Cardiac muscle cell (in vitro differentiated cells and primary cell): ENCODE measurements around the gene CCL25. TPM values are rescaled to one million over a fixed set of nuclear protein-coding genes. Genes with fewer than 3 reads are reported as not detected.

Experiments
- DNase-seq, 2 donors: peaks; one replicate each; pipeline versions ENCODE4 v3.0.0 to v3.0.0-alpha.2; 2010 to 2017; ENCODE audit warnings: low read depth in 1 of 2, low spot score in 1 of 2
- H3K27ac ChIP-seq: fragments of 200-600 bp; sonication (generic); 2 replicates; pipeline ENCODE4 v1.5.1; 2016
- H3K27me3 ChIP-seq: fragments of 200-600 bp; sonication (generic); 2 replicates; pipeline ENCODE4 v1.6.0; 2016; ENCODE audit warnings: control low read depth
- H3K36me3 ChIP-seq: fragments of 200-600 bp; sonication (generic); 2 replicates; pipeline ENCODE4 v1.5.1; 2016; ENCODE audit warnings: control low read depth
- H3K4me1 ChIP-seq: fragments of 200-600 bp; sonication (generic); 2 replicates; pipeline ENCODE4 v1.8.1; 2017; ENCODE audit warnings: low read depth, mild to moderate bottlenecking, mixed run types
- H3K4me3 ChIP-seq: fragments of 200-600 bp; sonication (generic); 2 replicates; pipeline ENCODE4 v1.5.1; 2016; ENCODE audit warnings: mild to moderate bottlenecking
- H3K9me3 ChIP-seq: fragments of 200-600 bp; sonication (generic); 2 replicates; pipeline ENCODE4 v1.5.1; 2017; ENCODE audit warnings: low read depth, mild to moderate bottlenecking, control low read depth
- CTCF ChIP-seq: IDR thresholded peaks from 2 replicates; pipeline ENCODE4 v1.5.1; 2012; ENCODE audit warnings: low read depth, mild to moderate bottlenecking, low read length
- polyA plus RNA-seq: library from polyadenylated mRNA; unstranded; fragments of >200 nt; fragmentation: Nextera tagmentation; extraction: Ambion mirVana; gene quantifications from 2 replicates; pipeline ENCODE4 v1.2.1, GENCODE V29; 2016
- total RNA-seq: library from RNA; depleted of rRNA; stranded (reverse); fragments of >200 nt; gene quantifications from 2 replicates; pipeline ENCODE4 v1.2.3, GENCODE V29; 2016

Gene CCL25
- total and polyA plus RNA-seq, 2 experiments from 2014 or later, result not detected

DNA sequence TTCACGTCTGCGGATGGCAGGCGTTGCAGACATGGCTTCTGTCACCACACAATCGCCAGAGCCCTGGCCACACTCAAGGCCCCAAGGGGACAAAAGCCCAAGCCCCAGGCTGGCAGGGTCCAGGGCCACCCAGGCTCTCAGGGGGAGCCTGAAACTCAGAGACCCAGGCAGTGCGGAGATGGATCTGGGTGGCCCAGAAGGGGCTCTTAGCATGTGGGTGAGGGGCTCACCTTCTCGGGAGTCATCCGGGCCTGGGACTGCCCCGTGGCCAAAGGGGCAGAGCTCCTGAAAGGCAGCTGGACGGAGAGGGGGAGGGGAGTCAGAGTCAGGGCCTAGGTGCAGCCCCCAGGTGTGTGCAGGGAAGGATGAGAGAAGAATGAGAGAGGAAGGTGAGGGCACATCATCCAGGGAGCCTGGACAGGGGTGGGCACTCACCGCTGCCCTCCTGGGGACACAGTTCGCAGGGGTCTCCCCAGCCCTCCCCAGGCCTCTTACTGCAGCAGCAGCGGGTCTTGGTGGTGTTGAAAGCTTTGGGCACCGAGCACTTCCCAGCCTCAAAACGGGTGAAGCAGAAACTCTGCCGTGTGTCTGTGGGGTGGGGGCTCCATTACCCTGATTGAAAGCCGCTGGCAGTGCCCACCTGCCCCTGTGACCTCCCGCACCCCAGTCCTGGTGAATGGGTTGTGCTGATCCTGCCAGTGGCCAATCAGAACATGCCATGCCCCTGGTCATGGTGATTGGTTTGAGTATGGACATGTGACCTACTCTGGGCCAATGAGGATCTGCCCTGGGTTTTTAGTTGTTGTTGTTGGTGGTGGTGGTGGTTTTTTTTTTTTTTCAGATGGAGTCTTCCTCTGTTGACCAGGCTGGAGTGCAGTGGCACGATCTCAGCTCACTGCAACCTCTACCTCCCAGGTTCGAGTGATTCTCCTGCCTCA lies 37.4 kb downstream of the CCL25 start:
- no peak for TF ChIP-seq CTCF
- no peaks in the 10 kb centered on the region for H3K27me3 ChIP-seq
- H3K4me1 ChIP-seq, result no peaks in the 10 kb centered on the region
- H3K9me3 ChIP-seq, result no peaks in the 10 kb centered on the region
- peak overlapping the region; percentile 23 for H3K27ac ChIP-seq
- DNase-seq, result no peak
- no peak overlapping the region for H3K4me3 ChIP-seq
- H3K36me3 ChIP-seq, result no peaks in the 10 kb centered on the region

DNA sequence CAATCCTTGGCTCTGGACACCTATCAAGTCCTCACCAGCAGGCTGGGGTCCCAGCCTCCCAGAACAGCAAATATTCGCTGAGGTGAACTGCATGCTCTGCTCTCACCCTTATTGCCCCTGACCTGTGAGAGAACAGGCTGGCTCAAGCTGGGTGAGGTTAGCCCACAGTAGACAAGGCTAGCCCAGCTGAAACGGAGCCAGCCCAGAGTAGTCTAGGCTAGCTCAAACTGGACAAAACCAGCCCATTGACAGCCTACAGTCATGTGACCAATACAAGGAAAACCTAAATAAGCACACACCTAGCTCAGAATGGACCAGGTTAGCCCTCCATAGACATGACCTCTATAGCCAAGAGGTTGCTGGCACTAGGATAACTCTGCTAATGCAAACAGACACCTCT lies 38.4 kb downstream of the CCL25 start:
- H3K36me3 ChIP-seq, result peaks cover 4% of the 10 kb centered on the region
- no peak overlapping the region for H3K27ac ChIP-seq

DNA sequence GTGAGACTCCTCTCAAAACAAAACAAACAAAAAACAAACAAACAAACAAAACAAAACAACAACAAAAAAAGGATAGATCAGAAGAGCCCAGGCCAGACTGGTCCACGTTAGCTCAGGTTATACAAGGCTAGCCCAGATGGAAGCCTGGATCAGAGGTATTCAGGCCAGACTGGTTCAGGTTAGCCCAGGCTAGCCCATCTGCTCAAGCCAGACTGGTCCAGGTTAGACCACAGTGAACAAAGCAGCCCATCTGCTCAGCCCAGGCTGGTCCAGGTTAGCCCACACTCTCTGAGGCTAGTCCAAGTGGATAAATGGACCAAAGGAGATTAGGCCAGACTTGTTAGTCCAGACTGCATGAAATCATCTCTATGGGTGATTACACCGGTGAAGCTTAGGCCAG lies 41.2 kb downstream of the CCL25 start:
- H3K4me3 ChIP-seq, result no peak overlapping the region
- no peaks in the 10 kb centered on the region for H3K4me1 ChIP-seq
- TF ChIP-seq CTCF, result no peak
- H3K27me3 ChIP-seq, result no peaks in the 10 kb centered on the region
- DNase-seq, result no peak
- no peak overlapping the region for H3K27ac ChIP-seq
- peaks cover 4% of the 10 kb centered on the region for H3K36me3 ChIP-seq
- H3K9me3 ChIP-seq, result peaks cover 4% of the 10 kb centered on the region

More for the DNA sequence above, 38.4 kb downstream of the CCL25 start:
- no peak for DNase-seq
- H3K27me3 ChIP-seq, result no peaks in the 10 kb centered on the region
- peaks cover 4% of the 10 kb centered on the region for H3K9me3 ChIP-seq
- no peak overlapping the region for H3K4me3 ChIP-seq
- H3K4me1 ChIP-seq, result no peaks in the 10 kb centered on the region
- no peak for TF ChIP-seq CTCF

DNA sequence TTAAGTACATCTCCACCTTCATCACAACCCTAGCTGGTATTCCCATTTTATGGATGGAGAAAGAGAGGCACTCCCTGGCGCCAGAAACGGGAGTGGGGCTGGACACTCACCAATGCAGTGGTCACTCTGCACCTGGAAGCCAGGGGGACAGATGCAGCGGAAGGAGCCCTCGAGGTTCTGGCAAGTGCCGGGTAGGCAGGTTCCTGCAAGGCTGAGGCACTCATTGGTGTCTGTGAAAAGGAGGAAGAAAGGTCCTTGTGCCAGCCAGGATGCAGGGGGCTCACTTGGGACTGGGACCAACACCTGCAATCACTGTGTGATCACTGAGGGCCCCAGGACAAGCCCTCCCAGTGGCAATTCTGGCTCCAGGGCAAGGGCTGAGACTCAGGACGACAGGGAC lies 41.8 kb downstream of the CCL25 start:
- no peaks in the 10 kb centered on the region for H3K27me3 ChIP-seq
- no peak for TF ChIP-seq CTCF
- no peak overlapping the region for H3K27ac ChIP-seq
- peaks cover 4% of the 10 kb centered on the region for H3K36me3 ChIP-seq
- no peak overlapping the region for H3K4me3 ChIP-seq
- H3K9me3 ChIP-seq, result peaks cover 4% of the 10 kb centered on the region
- H3K4me1 ChIP-seq, result no peaks in the 10 kb centered on the region
- DNase-seq, result no peak

- peaks cover 4% of the 10 kb centered on the region for H3K36me3 ChIP-seq
- TF ChIP-seq CTCF, result no peak
These were observed 42.9 kb downstream of the CCL25 start for GRCh38 chr19:8095354-8095886.

More at GRCh38 chr19:8095354-8095886, 42.9 kb downstream of the CCL25 start:
- no peaks in the 10 kb centered on the region for H3K4me1 ChIP-seq
- H3K9me3 ChIP-seq, result peaks cover 4% of the 10 kb centered on the region
- no peak overlapping the region for H3K27ac ChIP-seq
- no peak for DNase-seq
- no peaks in the 10 kb centered on the region for H3K27me3 ChIP-seq
- no peak overlapping the region for H3K4me3 ChIP-seq
